Purkinje cell (primary cell): ENCODE measurements around the gene DPP6. TPM values are rescaled to one million over a fixed set of nuclear protein-coding genes. Genes with fewer than 3 reads are reported as not detected.

ENCODE experiments used
- polyA plus RNA-seq: library from polyadenylated mRNA; unstranded; fragments of >200 nt; fragmentation: Nextera tagmentation; gene quantifications from 2 replicates; pipeline ENCODE4 v1.2.1, GENCODE V29; 2014

The DPP6 gene
- polyA plus RNA-seq, result 59.5 and 60.8 TPM in 2 replicates

DNA sequence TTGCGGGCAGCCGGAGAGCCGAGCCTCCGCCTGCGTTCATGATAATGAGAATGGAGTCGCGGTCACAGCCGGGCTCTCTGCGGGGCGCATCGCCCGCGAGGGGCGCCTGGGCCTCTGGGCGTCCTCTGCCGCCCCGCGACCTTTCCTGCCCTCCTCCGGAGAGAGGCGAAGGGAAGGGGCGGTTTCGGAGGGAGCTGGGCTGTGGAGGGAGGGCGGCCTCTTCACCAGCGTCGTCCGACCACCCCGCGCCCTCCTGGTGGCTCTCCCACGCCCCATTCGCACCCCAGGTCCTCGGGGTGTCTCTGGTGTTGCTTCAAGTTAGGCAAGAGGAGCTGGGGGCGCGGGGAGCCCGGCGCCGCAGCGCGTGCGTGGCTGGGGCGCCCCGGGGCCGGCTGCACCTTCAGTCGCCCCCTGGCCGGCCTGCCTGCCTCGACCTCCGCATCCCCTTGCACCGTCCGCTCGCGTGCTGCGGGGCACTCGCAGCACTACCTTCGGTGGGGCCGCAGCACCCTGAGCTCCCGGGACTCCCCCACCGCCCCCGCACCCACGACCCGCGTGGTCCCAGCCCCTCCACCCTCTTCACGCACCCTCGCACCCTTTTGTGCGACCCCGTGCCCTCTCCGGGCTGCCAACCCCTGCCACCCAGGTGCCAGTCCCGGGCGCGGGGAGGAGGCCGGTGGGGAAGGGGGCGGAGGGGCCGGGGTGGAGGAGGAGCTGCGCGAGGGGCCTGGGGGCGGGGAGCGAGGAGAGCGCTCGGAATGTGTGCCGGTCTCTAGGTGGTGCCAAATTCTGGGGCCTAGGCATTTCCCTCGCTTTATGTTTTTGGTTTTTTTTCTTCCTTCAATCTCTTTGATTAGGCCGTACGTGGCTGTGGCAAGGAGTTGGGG, at the start of gene DPP6:
Gene DPP6 (plus strand): TSS at position 756 of the 887 bp plus-strand sequence.

